Panc1 (cell line): ENCODE data around the gene BTBD9. TPM values are rescaled to one million over a fixed set of nuclear protein-coding genes. Genes with fewer than 3 reads are reported as not detected.

Source experiments
- ATAC-seq: fragments of 200-7000 bp; cut with Tn5 transposase; 2 replicates; pipeline ENCODE4 v1.9.1; 2020; ENCODE audit warnings: mild to moderate bottlenecking, moderate library complexity
- BruUV-seq: library from RNA; stranded (reverse); fragments of 400-500 nt; replicated peaks from 2 replicates; lab custom pipeline; 2021; lab: Mats Ljungman, UMichigan
- CTCF ChIA-PET: fragments of 300-600 bp; sonication (Branson Sonifier 250); formaldehyde crosslinking; loops from one replicate; lab custom pipeline; 2022; ENCODE audit warnings: antibody characterized with exemption; lab: Charles Lee
- POLR2A ChIA-PET: fragments of 300-600 bp; sonication (Branson Sonifier 250); formaldehyde crosslinking; loops from one replicate; lab custom pipeline; 2022; ENCODE audit warnings: antibody characterized with exemption; lab: Charles Lee
- DNase-seq: peaks from one replicate; pipeline ENCODE4 v3.0.0-alpha.2; 2010; ENCODE audit warnings: low read depth, low spot score
- H3K27ac ChIP-seq: 2 replicates; pipeline ENCODE4 v1.5.1; 2011; ENCODE audit warnings: mild to moderate bottlenecking, low read length, inconsistent platforms
- H3K27me3 ChIP-seq: fragments of 200-500 bp; sonication (Bioruptor generic); 2 replicates; pipeline ENCODE4 v1.6.0; 2014; ENCODE audit warnings: low read length, inconsistent platforms; ENCODE audit not compliant: control insufficient read depth, insufficient read depth
- H3K36me3 ChIP-seq: fragments of 200-500 bp; sonication (Bioruptor generic); 2 replicates; pipeline ENCODE4 v1.5.1; 2014; ENCODE audit warnings: inconsistent platforms, mild to moderate bottlenecking, low read length, moderate library complexity; ENCODE audit not compliant: control insufficient read depth, insufficient read depth
- H3K4me1 ChIP-seq: 2 replicates; pipeline ENCODE4 v1.5.1; 2011; ENCODE audit warnings: inconsistent platforms, mild to moderate bottlenecking, low read length, moderate library complexity; ENCODE audit not compliant: control insufficient read depth, insufficient read depth
- H3K4me3 ChIP-seq, 2 experiments: 2 replicates each; pipeline ENCODE4 v1.5.1; 2011 to 2012; ENCODE audit warnings: low read depth in 2 of 2, low read length in 2 of 2, mild to moderate bottlenecking in 2 of 2, inconsistent platforms in 1 of 2, moderate library complexity in 1 of 2
- H3K9me3 ChIP-seq: fragments of 200-500 bp; sonication (Bioruptor generic); 2 replicates; pipeline ENCODE4 v1.5.1; 2014; ENCODE audit warnings: low read depth, mild to moderate bottlenecking, inconsistent platforms, low read length, moderate library complexity; ENCODE audit not compliant: control insufficient read depth, insufficient read depth
- POLR2AphosphoS5 ChIP-seq: IDR thresholded peaks from 2 replicates; pipeline ENCODE4 v1.6.1; 2012; ENCODE audit warnings: mild to moderate bottlenecking, low read depth, low read length, moderate library complexity
- SIN3A ChIP-seq: IDR thresholded peaks from 2 replicates; pipeline ENCODE4 v1.6.1; 2012; ENCODE audit warnings: low read depth, mild to moderate bottlenecking, low read length, moderate library complexity, borderline replicate concordance; ENCODE audit not compliant: insufficient read depth
- TCF7L2 ChIP-seq: IDR thresholded peaks from 2 replicates; pipeline ENCODE4 v1.6.1; 2011; ENCODE audit warnings: mild to moderate bottlenecking, low read depth, low read length, inconsistent platforms
- in situ Hi-C: cut with HindIII; loops from 2 replicates; pipeline ENCODE4 v1.10.0; 2016; ENCODE audit warnings: low sequenced_read_pairs, low pct_unique_long_range_greater_than_20kb
- intact Hi-C: fragments of 100-400 bp; cut with micrococcal nuclease; formaldehyde crosslinking; loops from one replicate; pipeline ENCODE4 v1.10.0; 2022; ENCODE audit not compliant: unreplicated experiment
- total RNA-seq: library from RNA; stranded (reverse); gene quantifications from one replicate; pipeline ENCODE4 v1.2.1, GENCODE V29; 2021; ENCODE audit not compliant: unreplicated experiment
- TF ChIP-seq, protein P1 (sequence below), 2 experiments: IDR thresholded peaks; 2 replicates each; pipeline ENCODE4 v1.6.1; 2011 to 2012; ENCODE audit warnings: low read depth in 2 of 2, control low read depth in 1 of 2, low read length in 1 of 2, mild to moderate bottlenecking in 1 of 2, moderate library complexity in 1 of 2; ENCODE audit not compliant: insufficient read depth in 1 of 2
- TF ChIP-seq, protein P2 (sequence below): fragments of 450-650 bp; IDR thresholded peaks from 2 replicates; pipeline ENCODE4 v1.5.1; 2017; ENCODE audit warnings: mild to moderate bottlenecking

The BTBD9 gene
- total RNA-seq, 1 experiment from 2014 or later: 12.8 TPM

DNA sequence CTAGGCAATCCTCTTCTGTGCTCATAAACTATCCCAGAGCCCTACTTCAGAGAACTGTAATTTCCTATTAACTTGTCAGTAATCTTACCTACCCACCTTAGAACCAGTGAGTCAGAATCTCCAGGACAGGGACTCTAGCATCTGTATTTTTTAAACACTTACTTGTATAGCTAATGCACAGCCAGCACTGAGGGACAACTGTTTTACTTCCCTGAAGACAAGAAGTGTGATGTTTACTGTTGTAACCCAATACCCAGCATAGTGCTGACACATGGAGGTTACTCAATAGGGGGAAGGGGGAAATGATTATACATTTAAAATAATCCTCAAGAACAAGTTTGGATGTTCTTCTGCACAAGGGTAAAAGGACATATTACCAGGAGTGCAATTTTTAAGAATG lies 130.8 kb downstream of the BTBD9 start:
- in situ Hi-C loops (no loop called here), intact Hi-C loops (no loop called here)

DNA sequence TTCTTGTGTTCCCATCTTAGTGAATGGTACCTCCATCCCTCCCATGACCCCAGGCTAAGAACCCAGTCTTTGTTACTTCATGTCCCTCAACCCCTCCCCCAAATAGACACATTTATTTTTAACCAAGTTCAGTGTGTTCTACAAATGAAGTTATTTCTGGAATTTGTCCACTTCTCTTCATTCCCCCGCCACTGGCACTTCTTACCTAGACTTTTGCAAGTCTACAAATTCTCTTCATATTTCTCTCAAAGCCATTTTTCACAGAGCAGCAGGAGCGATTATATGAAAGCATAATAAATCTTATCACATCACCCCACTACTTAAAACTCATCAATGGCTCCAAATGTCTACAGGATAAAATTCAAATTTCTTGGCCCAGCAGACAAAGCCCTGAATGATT lies 131.4 kb downstream of the BTBD9 start:
- intact Hi-C loops (no loop called here), in situ Hi-C loops (no loop called here)
- ChIA-PET POLR2A (no interaction called here), CTCF (no interaction called here)
- Histone ChIP-seq H3K27me3 (no peaks in the 10 kb centered on the region), H3K9me3 (no peaks in the 10 kb centered on the region), H3K27ac (no peak overlapping the region), H3K36me3 (no peaks in the 10 kb centered on the region), H3K4me1 (no peaks in the 10 kb centered on the region), H3K4me3 (no peak overlapping the region)
- BruUV-seq: no TSS peak
- ATAC-seq (no peak), DNase-seq (no peak)
- TF ChIP-seq POLR2AphosphoS5 (no peak), SIN3A (no peak), TCF7L2 (no peak)
- TF ChIP-seq, protein P1, sequence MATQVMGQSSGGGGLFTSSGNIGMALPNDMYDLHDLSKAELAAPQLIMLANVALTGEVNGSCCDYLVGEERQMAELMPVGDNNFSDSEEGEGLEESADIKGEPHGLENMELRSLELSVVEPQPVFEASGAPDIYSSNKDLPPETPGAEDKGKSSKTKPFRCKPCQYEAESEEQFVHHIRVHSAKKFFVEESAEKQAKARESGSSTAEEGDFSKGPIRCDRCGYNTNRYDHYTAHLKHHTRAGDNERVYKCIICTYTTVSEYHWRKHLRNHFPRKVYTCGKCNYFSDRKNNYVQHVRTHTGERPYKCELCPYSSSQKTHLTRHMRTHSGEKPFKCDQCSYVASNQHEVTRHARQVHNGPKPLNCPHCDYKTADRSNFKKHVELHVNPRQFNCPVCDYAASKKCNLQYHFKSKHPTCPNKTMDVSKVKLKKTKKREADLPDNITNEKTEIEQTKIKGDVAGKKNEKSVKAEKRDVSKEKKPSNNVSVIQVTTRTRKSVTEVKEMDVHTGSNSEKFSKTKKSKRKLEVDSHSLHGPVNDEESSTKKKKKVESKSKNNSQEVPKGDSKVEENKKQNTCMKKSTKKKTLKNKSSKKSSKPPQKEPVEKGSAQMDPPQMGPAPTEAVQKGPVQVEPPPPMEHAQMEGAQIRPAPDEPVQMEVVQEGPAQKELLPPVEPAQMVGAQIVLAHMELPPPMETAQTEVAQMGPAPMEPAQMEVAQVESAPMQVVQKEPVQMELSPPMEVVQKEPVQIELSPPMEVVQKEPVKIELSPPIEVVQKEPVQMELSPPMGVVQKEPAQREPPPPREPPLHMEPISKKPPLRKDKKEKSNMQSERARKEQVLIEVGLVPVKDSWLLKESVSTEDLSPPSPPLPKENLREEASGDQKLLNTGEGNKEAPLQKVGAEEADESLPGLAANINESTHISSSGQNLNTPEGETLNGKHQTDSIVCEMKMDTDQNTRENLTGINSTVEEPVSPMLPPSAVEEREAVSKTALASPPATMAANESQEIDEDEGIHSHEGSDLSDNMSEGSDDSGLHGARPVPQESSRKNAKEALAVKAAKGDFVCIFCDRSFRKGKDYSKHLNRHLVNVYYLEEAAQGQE (IDR thresholded peaks at IDR 0.05; ENCODE audit: insufficient read depth in 1 of 2, low read depth in 2 of 2, low read length in 1 of 2): no peak
- TF ChIP-seq, protein P2, sequence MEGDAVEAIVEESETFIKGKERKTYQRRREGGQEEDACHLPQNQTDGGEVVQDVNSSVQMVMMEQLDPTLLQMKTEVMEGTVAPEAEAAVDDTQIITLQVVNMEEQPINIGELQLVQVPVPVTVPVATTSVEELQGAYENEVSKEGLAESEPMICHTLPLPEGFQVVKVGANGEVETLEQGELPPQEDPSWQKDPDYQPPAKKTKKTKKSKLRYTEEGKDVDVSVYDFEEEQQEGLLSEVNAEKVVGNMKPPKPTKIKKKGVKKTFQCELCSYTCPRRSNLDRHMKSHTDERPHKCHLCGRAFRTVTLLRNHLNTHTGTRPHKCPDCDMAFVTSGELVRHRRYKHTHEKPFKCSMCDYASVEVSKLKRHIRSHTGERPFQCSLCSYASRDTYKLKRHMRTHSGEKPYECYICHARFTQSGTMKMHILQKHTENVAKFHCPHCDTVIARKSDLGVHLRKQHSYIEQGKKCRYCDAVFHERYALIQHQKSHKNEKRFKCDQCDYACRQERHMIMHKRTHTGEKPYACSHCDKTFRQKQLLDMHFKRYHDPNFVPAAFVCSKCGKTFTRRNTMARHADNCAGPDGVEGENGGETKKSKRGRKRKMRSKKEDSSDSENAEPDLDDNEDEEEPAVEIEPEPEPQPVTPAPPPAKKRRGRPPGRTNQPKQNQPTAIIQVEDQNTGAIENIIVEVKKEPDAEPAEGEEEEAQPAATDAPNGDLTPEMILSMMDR: no peak

More for the DNA sequence above, 130.8 kb downstream of the BTBD9 start:
- no peaks in the 10 kb centered on the region for H3K36me3 ChIP-seq
- H3K27me3 ChIP-seq: no peaks in the 10 kb centered on the region
- no peaks in the 10 kb centered on the region for H3K9me3 ChIP-seq
- TF ChIP-seq, protein P1 (IDR thresholded peaks at IDR 0.05; ENCODE audit: insufficient read depth in 1 of 2, low read depth in 2 of 2, low read length in 1 of 2): no peak
- no peak for TF ChIP-seq TCF7L2
- TF ChIP-seq, protein P2: no peak
- TF ChIP-seq POLR2AphosphoS5: no peak
- TF ChIP-seq SIN3A: no peak
- no peak overlapping the region for H3K4me3 ChIP-seq
- ChIA-PET POLR2A (no interaction called here), CTCF (no interaction called here)
- no peak for ATAC-seq
- H3K27ac ChIP-seq: no peak overlapping the region
- DNase-seq: no peak
- H3K4me1 ChIP-seq: no peaks in the 10 kb centered on the region
- no TSS peak for BruUV-seq
